GM12865 (cell line): ENCODE data around the gene OR6Q1.

ENCODE experiments used
- DNase-seq: peaks from one replicate; pipeline ENCODE4 v3.0.0; 2010; ENCODE audit warnings: low read depth
- H3K4me3 ChIP-seq: 2 replicates; pipeline ENCODE4 v1.5.1; 2011; ENCODE audit warnings: mild to moderate bottlenecking, low read depth, low read length, control low read depth
- TF ChIP-seq, protein P1 (sequence below): IDR thresholded peaks from 2 replicates; pipeline ENCODE4 v1.5.1; 2011; ENCODE audit warnings: low read length, control low read depth, low read depth, inconsistent platforms; ENCODE audit not compliant: insufficient read depth; ENCODE audit errors: missing control alignments

Gene OR6Q1

DNA sequence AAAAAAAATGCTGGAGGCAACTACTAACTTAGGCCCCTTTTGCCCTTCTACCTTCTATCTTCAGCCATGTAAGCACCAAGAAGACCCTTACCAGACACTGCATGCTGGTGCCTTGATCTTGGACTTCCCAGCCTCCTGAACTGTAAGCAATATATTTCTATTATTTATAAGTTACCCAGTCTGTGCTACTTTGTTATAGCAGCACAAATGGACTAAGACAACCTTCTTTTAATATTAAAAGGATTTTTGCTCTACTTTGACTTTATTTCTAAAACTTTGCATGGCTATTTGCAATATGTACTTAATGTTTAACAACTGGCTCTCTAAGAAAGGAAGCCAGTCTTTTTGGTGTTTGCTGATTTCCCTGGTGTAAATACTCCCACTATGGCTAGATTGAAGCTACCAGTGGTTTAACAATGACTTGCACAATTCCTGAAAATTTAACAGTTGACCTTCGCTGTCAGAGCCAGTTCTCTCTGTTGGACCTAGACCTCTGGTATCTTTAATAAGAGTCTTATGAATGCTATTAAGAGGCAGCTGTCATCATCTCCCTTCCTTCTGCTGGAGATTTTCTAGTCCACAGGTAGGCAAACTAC lies 25.2 kb downstream of the OR6Q1 start:
- DNase-seq = no peak
- TF ChIP-seq, protein P1, sequence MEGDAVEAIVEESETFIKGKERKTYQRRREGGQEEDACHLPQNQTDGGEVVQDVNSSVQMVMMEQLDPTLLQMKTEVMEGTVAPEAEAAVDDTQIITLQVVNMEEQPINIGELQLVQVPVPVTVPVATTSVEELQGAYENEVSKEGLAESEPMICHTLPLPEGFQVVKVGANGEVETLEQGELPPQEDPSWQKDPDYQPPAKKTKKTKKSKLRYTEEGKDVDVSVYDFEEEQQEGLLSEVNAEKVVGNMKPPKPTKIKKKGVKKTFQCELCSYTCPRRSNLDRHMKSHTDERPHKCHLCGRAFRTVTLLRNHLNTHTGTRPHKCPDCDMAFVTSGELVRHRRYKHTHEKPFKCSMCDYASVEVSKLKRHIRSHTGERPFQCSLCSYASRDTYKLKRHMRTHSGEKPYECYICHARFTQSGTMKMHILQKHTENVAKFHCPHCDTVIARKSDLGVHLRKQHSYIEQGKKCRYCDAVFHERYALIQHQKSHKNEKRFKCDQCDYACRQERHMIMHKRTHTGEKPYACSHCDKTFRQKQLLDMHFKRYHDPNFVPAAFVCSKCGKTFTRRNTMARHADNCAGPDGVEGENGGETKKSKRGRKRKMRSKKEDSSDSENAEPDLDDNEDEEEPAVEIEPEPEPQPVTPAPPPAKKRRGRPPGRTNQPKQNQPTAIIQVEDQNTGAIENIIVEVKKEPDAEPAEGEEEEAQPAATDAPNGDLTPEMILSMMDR = no peak
- no peak overlapping the region for H3K4me3 ChIP-seq

DNA sequence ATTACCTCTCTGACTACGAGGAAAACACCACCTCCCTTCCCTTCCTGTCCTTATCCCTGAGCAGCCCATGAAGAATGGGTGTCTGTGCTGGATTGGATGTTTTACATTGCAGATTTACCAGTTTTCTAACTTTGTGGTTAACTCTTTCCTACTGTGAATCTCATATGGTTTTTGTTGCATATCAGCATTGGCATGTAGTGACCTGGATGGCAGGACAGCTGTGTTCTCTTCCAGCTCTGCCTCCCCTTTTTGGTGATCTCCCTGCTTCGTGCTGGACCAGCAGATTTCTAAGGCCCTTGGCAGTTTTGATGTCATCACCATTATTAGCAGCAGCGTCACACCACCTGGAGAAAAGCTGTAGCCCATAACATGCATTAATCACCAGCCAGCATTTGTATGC lies 26.7 kb downstream of the OR6Q1 start:
- no peak overlapping the region for H3K4me3 ChIP-seq
- DNase-seq = no peak
- TF ChIP-seq, protein P1 = no peak

- TF ChIP-seq, protein P1 = no peak
- DNase-seq = no peak
- H3K4me3 ChIP-seq = no peak overlapping the region
Measured at GRCh38 chr11:58058276-58059006, 27.7 kb downstream of the OR6Q1 start.

DNA sequence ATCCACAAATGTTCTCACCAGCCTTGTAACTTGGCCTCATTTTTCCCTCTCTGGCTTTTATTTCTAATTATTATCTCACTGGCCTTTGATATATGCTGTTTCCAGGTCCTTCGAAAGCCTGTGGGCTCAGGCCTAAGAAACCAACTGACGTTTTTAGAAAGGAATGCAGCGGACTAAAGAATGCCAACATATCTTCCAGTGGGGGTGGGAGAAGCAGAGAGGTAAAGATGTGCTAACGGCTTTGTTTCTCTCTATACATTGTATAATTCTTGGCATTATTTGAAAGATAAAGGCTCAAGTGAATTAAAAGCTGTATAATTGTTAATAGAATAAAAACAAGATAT lies 28.2 kb downstream of the OR6Q1 start:
- DNase-seq = no peak
- no peak overlapping the region for H3K4me3 ChIP-seq
- TF ChIP-seq, protein P1 = no peak

- TF ChIP-seq, protein P1 = no peak
Measured at GRCh38 chr11:58060535-58060934, 29.8 kb downstream of the OR6Q1 start.

GRCh38 chr11:58060939-58061672 lies 30.4 kb downstream of the OR6Q1 start:
- H3K4me3 ChIP-seq = no peak overlapping the region
- TF ChIP-seq, protein P1 = no peak
- DNase-seq = no peak

More at GRCh38 chr11:58060535-58060934, 29.8 kb downstream of the OR6Q1 start:
- DNase-seq = no peak
- no peak overlapping the region for H3K4me3 ChIP-seq
